ENCODE results near the gene MOB3C. TPM values are rescaled to one million over a fixed set of nuclear protein-coding genes. Genes with fewer than 3 reads are reported as not detected.

MOB3C gene
- polyA plus RNA-seq, 1 donor (not counting 4 experiments of a cell fraction or from before 2014, with no cell fraction given): 18.4 TPM

- Histone ChIP-seq H3K4me2 (ENCODE audit: control insufficient read depth, extremely low read depth, insufficient read depth, low read depth, low read length) (no peak overlapping the region), H3K36me3 (ENCODE audit: control insufficient read depth in 2 of 2, extremely low read depth in 1 of 2, insufficient read depth in 2 of 2, low read length in 2 of 2) (peaks cover 0 to 16% of the 10 kb centered on the region in 2 experiments), H3K79me2 (ENCODE audit: control insufficient read depth, insufficient read depth, low read length) (no peaks in the 10 kb centered on the region), H2AFZ (ENCODE audit: control insufficient read depth, low read length) (no peak overlapping the region), H3K27ac (ENCODE audit: control insufficient read depth, insufficient read depth, low read length) (no peak overlapping the region), H3K4me1 (ENCODE audit: control insufficient read depth, extremely low read depth, insufficient read depth, low read length) (no peaks in the 10 kb centered on the region), H3K9me1 (ENCODE audit: control insufficient read depth, extremely low read depth, insufficient read depth, low read length) (no peaks in the 10 kb centered on the region), H3K4me3 (ENCODE audit: control insufficient read depth in 2 of 3, extremely low read depth in 1 of 3, insufficient read depth in 2 of 3, low read depth in 1 of 3, low read length in 3 of 3) (no peak overlapping the region), H3K9me3 (ENCODE audit: control insufficient read depth, low read depth, low read length) (no peaks in the 10 kb centered on the region), H4K20me1 (ENCODE audit: control insufficient read depth, extremely low read depth, insufficient read depth, low read length) (no peaks in the 10 kb centered on the region), H3K9ac (ENCODE audit: control insufficient read depth, extremely low read depth, insufficient read depth, low read length) (no peak overlapping the region), H3K27me3 (ENCODE audit: control insufficient read depth, extremely low read depth, insufficient read depth, low read length) (no peaks in the 10 kb centered on the region)
- TF ChIP-seq EZH2 (IDR thresholded peaks at IDR 0.05; ENCODE audit: low read length) (no peak), CTCF (optimal IDR thresholded peaks at IDR 0.05 in 1 of 3, IDR thresholded peaks at IDR 0.05 in 1 of 3, conservative IDR thresholded peaks at IDR 0.05 in 1 of 3; ENCODE audit: extremely low read depth in 1 of 3, insufficient read depth in 2 of 3, low read length in 3 of 3) (no peak)
- DNase-seq (ENCODE audit: low read depth, low spot score) (no peak), FAIRE-seq (no peak)
- dilution Hi-C loops (cut with MboI; ENCODE audit: extremely low pct_ligation_motif_present, low sequenced_read_pairs): no loop called here
Measured at GRCh38 chr1:46630719-46631118, 14.1 kb upstream of the MOB3C start.

DNA sequence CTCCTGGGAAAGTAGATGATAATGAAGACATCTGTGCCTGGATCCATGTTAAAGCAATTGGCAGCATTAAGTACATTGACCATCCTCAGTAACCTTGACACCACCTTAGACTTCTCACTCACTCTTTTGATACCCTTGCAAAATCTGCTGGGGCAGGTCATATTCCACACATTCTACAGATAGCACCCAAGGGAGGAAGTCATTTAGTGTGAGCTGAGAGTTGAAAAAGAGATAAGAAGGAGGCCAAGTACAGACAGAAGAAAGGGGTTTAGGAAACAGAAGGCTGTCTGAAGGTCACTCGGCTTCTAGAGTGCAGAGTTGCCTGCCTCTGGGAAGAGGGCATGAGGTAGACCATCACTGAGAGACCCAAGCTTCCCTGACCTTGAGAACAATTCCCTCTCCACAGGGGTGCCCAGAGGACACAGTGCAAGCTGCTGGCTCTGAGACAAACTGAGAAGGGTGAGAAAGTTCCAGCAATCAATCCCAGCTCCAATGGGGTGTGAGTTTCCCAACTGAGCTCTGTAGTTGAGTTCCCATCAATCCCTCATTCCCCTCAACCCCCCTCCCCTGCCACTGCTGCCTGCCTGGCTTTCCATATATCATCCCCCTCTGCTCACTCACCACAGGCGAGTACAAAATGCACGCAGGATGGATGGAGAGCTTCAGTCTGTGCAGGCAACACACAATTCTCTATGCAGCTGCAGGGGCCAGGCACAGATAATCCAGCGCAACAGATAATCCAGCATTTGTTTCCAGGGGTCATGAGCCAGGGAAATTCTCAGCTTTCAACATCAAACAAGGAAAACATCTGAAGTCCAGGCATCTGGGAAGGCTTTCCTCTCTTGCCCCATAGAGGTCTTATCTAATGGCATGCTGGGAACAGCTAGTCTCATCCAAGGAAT is 7.4 kb upstream of the MOB3C start:
- H3K4me3 ChIP-seq (ENCODE audit: control insufficient read depth in 2 of 3, extremely low read depth in 1 of 3, insufficient read depth in 2 of 3, low read depth in 1 of 3, low read length in 3 of 3): no peak overlapping the region
- H3K9ac ChIP-seq (ENCODE audit: control insufficient read depth, extremely low read depth, insufficient read depth, low read length): no peak overlapping the region
- no peak for TF ChIP-seq EZH2 (IDR thresholded peaks at IDR 0.05; ENCODE audit: low read length)
- TF ChIP-seq CTCF (optimal IDR thresholded peaks at IDR 0.05 in 1 of 3, IDR thresholded peaks at IDR 0.05 in 1 of 3, conservative IDR thresholded peaks at IDR 0.05 in 1 of 3; ENCODE audit: extremely low read depth in 1 of 3, insufficient read depth in 2 of 3, low read length in 3 of 3): no peak
- dilution Hi-C loops (cut with MboI; ENCODE audit: extremely low pct_ligation_motif_present, low sequenced_read_pairs): no loop called here
- no peak overlapping the region for H3K4me2 ChIP-seq (ENCODE audit: control insufficient read depth, extremely low read depth, insufficient read depth, low read depth, low read length)
- no peaks in the 10 kb centered on the region for H3K27me3 ChIP-seq (ENCODE audit: control insufficient read depth, extremely low read depth, insufficient read depth, low read length)
- DNase-seq (ENCODE audit: low read depth, low spot score): no peak
- H3K9me3 ChIP-seq (ENCODE audit: control insufficient read depth, low read depth, low read length): no peaks in the 10 kb centered on the region
- no peaks in the 10 kb centered on the region for H3K36me3 ChIP-seq (ENCODE audit: control insufficient read depth in 2 of 2, extremely low read depth in 1 of 2, insufficient read depth in 2 of 2, low read length in 2 of 2)
- H3K4me1 ChIP-seq (ENCODE audit: control insufficient read depth, extremely low read depth, insufficient read depth, low read length): peaks cover 7% of the 10 kb centered on the region
- no peak overlapping the region for H2AFZ ChIP-seq (ENCODE audit: control insufficient read depth, low read length)
- H4K20me1 ChIP-seq (ENCODE audit: control insufficient read depth, extremely low read depth, insufficient read depth, low read length): no peaks in the 10 kb centered on the region
- H3K79me2 ChIP-seq (ENCODE audit: control insufficient read depth, insufficient read depth, low read length): no peaks in the 10 kb centered on the region
- no peak for FAIRE-seq
- no peak overlapping the region for H3K27ac ChIP-seq (ENCODE audit: control insufficient read depth, insufficient read depth, low read length)
- H3K9me1 ChIP-seq (ENCODE audit: control insufficient read depth, extremely low read depth, insufficient read depth, low read length): no peaks in the 10 kb centered on the region
